ENCODE results near the gene CNTNAP2.

CNTNAP2 gene

DNA sequence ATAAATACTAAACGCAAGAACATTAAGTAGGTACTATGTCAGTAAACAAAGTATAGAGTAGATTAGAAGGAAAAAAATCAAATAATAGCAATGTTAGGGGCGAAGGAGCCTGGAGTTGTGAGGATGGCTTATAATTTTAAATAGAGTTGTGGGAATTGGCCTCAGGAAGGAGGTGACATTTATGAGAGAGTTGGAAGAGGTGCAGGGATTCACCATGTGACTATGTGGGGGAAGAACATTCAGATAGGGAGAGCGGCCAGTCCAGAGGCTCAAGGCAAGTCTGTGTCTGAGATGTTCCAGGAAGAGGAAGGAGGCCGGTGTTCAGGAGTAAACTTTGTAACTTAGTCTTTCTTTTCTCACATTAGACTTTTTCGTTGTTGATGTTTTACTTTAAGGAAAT, 1695.3 kb downstream of the CNTNAP2 start:
- DNase-seq, result no peak

DNA sequence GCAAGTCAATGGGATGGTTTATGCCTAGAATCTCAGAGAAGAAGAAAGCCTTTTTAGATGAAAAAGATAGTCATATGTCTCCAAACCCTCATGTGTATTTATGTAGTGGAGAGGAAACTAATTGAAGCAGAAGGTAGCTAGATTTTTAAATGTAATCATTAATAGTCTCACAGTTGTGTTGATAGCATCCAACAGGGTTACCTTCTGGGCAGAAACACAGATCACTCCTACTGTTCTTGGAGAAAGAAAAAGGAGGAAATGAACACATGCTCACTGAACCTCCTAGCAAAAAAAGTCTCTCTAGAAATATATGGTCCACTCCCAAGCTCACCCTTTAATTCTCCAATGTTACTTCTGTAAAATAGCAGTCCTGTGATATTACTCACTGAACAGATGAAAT, 1696.7 kb downstream of the CNTNAP2 start:
- no peak for DNase-seq

DNA sequence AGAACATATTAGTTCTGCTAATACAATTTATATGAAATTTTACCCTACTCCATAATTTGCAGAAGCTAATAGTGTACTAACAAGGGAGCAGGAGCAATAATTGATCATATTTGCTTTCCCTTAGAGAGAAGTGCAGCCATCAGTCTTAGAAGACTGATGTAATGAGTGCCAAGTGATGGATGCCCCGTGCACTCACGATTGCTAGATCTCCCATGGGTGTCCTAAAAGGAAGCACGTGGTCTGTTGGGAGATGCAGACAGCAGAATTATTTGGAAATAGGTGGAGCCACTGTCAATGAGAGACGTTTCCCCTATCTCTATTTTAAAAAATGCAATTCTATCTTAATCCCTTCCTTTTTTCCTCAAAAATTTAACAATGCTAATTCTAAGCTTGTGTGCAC, 1701.7 kb downstream of the CNTNAP2 start:
- no peak for DNase-seq

DNA sequence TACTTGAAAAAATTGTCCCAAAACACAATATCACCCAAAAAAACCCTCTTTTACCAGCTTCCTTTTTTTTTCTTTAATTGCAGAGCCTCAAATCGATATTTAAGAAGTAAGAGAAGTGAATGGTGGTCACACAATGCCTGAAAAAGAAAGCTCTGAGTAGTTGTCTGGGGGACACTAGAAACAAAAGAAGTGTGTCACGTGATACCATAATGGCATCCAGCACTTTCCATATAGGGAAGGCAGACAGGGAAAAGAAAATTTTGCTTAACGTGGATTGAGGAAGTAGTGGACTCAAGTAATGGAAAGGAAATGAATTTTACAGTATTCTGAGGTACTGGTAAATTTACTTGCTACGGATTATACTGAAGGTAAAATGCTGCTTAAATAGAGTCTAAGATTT, 1708.1 kb downstream of the CNTNAP2 start:
- no peak for DNase-seq

DNA sequence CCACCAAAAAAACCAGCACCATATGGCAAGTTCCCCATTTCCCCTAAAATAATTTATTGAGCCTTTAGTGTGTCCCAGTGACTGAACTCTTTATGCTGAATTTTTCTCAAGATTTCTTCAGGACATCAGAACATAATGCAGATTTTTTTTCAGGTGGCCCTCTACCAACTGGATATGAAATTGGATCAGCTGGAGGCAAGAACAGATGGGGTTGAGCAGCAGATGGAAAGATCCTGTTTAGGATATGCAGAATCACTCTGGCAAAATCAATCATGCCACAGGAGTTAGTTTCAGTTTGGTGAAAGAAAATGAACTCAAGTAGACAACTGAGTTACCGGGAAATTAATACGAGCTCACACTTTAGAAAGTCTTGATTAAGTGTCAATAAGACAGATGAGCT, 1712.4 kb downstream of the CNTNAP2 start:
- DNase-seq, result no peak

DNA sequence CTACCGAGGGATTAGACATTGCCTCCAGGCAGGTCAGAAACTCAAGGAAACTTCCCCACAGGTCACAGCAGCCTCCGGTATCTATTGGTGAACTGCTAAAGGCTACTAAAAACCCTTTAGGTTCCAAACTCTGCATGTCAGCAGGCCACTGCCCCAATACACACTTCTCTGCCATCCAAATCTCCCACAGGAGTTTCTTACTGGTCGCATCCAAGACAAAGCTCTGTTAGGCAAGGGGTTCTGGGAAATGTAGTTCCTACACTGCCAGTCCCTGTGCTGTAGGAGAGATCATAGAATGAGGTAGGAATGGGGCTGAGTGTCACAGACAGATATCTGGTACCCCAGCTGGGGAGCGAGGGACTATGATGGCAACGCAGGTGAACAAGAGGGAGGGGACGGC, 1717.0 kb downstream of the CNTNAP2 start:
- DNase-seq, result no peak

DNA sequence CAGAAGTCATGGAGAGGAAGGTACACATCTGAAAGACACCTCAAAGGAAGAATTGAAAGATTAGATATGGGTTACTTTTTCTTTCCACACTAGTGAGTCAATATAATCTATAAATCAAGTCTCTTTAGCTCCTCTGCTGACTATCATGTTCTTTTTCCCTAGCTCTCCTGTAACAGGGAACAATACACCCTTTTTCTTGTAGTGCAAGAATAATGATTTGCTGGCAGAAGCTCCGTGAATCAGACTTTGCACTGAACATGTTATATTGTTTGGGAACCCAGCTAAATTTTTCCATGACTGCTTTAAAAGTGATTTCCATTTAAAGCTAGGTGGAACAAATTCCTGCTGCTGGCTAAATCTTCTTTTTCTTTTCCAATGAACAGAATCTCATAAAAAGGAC, 1717.4 kb downstream of the CNTNAP2 start:
- DNase-seq, result no peak

DNA sequence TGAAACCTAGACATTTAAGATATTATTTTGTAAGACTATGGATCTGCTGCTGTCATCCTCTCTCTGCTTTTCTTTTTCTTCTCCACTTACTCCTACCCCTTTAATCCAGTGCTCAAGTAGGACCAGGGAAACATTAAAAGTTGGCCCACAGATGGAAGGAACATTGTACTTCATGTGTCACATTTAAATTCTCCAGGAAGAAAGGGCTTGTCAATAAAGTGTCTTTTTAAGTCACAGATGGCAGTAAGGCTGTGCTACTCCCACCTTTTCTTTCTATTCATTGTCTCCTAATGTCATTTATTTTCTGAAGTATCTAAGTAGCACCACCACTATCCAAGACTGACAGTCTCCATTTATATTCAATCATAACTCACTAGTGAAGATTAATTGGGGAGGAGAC, 1736.2 kb downstream of the CNTNAP2 start:
- DNase-seq, result no peak

DNA sequence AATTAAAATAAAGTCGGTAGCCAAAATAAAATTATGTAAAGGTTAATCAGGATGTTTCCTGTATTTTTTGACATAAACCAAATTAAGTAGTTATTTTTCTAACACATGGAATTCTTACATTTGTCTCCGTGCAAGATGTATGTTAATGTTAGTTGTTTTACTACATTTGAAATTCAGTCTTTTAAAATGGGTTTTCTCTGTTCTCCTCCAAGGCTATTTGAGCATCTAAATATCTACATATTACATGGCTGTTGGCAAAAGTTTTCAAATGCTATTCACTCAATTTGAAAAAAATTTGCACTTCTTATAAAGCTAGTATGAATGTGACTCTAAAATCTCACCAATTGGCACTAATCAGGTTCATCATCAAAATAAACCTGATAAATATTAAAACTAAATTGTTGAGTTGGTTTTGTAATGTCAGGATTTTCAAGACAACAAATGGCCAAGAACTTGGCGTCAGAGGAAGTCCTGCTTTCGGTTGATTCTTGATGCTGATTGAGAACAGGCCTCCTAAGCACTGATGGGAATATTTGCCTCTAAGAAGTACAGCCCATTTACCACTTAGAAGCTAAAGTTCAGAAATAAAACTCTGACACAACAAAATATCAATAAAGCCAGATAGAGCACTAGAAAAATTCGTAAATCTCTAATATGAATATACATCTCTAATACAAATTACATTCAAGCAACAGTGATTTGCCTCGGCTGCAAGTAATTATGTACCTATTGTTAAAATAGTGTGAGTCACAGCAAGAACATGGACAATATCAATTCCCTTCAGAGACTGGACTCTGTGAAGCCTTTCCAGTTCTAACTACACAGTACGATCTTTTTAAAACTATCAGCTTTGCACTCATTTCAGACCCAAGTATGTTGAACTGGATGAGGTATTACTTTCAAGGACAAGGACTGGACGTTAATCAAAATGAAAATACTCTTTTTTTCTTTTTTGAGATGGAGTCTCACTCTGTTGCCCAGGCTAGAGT, 1740.8 kb downstream of the CNTNAP2 start:
- no peak for DNase-seq

DNA sequence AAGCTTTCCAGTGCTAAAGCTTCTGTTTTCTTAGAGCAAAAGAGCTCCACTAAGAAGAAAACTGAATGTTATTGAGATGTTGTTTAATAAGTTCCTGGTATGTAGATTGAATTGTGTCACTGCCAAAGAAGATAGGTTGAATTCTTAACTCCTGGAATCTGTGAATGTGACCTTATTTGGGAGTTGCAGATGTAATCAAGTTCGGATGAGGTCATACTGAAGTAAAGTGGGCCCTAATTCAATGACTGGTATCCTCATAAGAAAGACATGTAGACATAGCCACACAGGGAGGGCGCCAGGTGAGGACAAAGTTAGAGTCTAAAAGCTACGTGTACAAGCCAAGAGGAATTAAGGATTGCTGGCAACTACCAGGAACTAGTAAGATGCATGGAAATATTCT, 1741.8 kb downstream of the CNTNAP2 start:
- no peak for DNase-seq

DNA sequence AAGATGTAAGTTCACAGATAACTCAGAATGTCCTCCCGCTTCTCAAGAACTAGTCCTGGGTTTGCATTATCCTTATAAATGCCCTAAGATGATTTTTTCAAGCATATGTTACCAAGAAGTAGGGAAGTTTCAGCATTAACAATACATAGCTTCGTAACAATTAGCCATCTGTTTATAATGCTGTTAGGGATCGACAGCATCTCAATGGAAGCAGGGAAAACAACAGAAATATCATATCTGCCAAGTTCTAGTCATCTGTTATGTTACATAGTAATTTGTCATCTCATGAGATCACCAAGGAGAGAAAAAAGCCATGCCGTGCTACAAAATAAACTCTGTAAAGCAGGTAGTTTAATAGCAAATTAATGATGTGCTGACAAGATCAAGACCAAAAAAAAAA, 1742.4 kb downstream of the CNTNAP2 start:
- no peak for DNase-seq

DNA sequence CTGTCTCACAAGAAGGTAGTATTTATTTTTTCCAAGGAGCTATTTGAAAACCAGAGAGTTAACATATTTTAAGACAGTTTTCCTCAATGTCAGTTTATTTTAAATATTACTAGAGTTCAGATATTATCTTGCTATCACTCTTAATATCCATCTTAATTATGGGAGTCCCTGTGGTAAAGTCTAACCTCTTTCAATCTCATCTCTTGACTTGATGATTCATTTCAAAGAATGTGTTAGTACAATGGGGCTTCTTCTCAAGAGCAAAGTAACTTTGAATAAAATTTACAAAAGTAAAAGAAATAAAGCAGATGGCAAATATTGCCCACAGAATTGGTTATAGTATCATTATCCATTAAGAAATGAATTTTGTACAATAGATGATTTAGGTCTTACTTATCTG, 1742.9 kb downstream of the CNTNAP2 start:
- no peak for DNase-seq

DNA sequence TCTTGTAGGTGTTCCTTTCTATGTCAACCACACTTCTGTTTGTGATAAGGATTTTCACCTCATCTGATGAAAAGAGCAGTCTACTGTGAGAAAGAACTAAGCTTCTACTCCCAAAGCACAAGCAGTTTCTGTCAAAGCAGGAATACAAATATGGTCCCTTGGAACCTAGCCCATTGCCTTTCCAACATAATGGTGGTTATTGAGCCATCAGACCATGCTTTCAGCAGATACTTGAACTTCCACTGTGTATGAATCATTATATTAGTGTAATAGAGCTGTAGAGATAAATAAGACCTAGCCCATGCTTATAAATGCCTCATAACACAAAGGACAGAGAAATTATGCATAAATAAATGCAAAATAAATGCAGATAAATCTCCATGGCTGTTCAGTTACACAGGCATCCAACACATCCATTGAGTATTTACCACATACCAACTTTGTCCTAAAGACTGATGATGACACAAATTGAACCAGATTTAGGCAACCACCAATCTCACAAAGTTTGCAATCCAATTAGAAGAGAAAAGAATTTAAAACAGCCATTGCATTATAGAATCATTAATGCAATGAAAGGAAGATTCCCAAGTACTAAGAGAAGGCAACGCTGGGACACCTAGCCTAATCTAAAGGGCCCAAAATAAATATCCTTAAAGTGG, 1744.6 kb downstream of the CNTNAP2 start:
- no peak for DNase-seq

DNA sequence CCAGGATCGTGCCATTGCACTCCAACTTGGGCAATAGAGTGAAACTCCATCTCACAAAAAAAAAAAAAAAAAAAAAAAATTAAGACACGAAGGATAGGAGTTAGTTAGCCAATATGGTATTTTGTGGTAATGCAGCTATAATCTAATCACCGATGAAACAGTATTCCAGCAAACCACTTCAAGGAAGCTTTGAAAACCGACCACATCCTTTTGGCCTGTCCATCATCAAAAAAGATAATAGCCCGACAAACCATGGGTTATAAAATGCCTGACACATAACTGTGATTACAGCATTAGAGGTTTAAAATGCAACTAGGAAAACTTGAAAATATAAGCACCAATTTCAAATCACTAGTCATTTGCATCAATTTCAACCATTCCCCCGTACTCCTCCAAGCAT, 1745.3 kb downstream of the CNTNAP2 start:
- DNase-seq, result no peak

DNA sequence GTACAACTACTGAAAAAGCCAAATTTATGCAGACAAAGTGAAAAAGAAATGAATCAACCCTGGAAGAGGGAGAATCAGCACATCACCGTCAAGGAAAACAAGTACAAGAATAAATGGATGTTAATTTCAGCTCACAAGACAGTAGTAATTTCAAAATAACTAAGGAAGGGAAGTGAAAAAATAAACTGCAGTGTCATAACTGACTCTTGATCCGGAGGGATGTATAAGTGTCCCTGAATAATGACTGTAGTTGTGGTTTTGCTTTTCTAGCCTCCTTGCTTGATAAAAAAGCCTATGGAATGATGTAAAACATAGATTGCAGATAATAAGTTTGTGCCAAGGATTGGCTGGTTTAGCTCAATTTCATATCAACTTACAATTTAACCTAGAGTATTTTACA, 1752.9 kb downstream of the CNTNAP2 start:
- no peak for DNase-seq

DNA sequence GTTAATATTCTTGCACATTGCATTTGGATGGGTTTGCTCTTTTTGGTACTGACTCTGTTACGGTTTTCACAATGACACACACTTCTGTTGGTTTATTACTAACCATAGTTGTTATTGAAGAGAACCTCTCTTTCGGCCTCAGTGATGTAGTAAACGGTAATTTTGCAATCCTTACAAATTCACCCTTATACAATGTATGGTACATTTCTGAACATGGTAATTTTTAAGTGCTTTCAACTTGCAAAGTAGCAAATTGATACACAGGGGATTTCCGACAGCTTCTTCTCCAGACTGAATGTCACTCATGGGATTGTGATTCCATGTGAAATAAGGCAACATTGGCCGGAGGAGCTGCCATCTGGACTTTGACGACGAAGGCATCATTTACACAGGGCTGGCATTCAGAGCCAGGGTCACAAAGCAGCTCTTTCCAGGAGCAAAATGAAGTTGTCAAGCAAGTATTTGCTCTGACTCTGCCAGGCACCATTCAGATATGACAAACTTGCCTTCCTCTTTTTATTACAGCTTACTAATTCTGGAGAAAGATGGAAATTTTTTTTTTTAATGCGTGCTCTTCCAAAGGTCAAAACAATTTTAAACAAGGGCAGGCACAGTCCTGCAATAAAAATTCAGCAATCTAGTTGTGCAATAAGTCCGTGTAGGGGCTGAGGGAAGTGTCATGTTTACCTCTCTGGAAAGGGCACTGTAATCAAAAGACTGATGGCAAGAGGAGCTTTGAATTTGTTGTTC, 1762.5 kb downstream of the CNTNAP2 start:
- DNase-seq, result no peak

DNA sequence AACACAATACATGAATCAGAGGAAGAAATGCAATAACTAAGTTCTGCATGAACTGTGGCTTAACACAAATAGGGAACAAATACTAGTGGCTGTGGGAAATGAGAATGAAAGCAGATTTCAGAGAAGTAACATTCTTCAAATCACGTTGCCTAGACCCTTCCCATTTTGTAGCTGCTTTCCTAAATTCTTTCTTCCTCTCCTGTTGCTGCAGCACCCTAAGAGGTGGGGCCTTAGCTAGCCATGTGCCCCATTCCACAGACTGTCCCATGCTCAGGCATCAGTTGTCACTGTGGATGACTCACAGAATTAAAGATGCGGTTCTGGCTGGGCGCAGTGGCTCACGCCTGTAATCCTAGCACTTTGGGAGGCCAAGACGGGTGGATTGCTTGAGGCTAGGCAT, 1769.3 kb downstream of the CNTNAP2 start:
- DNase-seq, result peak; percentile 0

DNA sequence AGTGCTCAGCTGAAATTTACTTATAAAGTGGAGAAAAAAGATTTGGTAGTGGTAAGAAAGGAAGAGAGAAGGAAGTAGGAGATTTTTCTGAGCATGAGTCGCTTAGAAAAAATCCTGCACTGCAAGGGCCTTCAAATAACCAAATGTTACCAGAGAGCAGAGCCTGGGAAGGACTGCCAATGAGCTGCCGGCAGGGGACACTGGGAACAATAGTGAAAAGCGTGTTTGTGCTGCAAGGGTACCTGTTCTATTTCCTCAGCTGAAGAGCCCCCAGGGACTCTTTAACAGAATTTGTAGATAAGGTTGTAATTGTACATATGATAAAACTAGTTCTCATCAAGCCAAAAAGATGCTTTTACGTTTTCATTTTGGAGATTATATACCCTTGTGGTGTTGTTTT, 1777.7 kb downstream of the CNTNAP2 start:
- no peak for DNase-seq

DNA sequence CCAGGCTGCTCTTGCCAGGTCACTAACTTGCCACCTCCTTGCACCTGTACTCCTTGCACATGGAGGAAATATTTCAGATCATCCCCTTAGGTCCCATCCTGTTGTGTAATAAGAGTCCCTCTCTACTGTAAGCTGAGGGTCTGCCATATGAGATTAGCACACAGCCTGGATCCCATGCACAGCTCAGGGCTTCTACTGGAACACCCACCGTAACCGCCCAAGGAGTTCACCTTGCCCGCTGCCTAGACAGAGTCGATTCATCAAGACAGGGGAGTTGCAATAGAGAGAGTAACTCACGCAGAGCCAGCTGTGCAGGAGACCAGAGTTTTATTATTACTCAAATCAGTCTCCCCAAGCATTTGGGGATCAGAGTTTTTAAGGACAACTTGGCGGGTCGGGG, 1779.5 kb downstream of the CNTNAP2 start:
- DNase-seq, result no peak

DNA sequence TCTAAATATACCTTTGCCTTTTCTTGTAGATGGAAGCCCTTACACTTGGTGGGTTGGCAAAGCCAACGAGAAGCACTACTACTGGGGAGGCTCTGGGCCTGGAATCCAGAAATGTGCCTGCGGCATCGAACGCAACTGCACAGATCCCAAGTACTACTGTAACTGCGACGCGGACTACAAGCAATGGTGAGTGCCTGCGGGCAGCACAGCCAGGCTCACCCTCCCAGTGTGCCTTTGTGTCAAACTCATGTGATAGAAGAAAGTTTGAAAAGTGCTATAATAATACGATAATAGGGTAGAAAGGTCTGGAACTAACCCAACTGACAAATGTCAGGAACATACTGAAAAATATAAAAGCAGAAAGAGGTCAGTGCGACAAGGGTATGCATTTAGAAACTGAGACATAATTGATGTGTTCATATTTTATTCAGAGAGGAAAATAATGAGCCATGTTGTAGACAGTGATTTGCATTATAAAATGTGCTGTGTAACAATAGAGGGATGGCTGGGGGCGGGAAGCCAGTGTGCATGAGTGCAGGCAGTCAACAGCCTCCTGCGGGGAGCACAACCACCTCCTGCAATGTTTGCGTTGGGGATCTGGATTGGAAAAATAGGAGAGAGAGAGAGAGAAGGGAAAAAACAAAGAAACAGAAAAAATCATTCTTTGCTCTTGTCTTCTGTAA, 1787.1 kb downstream of the CNTNAP2 start:
- DNase-seq, result no peak

DNA sequence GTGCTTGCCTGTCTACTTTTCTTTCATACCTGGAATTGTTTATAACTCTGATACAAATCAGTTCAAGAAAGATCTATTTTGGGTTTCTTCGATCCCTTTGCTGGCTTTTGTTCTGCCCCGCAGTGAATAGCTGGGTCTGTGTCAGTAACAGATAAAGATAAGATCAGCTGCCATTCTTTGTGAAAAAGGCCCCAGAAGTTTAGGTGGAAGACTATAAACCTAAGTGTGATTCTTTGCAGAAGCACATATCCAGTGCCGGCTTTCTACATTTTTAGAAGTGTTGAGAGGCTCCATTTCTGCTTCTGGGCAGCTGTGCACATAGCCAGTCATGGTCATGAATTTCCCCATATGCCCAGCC, 1787.6 kb downstream of the CNTNAP2 start:
- no peak for DNase-seq

DNA sequence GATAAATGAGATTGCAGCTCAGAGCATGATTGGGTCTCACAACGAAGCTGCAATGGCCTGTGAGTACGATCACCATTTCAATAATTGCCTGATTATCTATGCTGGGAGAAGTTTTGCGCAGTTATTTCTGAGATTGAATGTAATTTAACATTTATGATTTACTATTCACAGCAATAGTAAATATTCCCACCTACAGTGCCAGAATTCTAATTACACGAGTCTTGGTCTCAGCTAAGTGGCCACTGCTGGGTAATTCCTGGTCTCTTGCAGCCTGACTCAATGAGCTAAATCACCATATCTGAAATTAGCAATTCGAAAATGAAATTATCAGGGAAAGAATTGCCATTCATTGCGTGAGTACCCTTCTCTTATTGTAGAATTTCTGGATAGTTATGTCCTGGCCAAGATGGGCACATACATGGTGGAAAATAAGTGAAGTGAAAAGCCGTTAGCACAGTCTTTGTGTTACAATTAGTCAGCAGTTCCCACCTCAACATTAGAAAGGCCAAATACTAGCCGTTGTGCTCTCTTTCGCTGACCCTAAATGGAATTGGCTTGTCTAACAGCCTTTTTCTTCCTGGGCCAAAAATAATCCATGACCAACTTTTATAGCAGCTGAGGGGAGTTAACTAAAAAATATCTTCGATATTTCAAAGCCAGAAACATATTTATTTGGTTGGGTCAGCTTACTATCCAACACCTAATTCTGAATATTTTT, 1793.0 kb downstream of the CNTNAP2 start:
- DNase-seq, result no peak

DNA sequence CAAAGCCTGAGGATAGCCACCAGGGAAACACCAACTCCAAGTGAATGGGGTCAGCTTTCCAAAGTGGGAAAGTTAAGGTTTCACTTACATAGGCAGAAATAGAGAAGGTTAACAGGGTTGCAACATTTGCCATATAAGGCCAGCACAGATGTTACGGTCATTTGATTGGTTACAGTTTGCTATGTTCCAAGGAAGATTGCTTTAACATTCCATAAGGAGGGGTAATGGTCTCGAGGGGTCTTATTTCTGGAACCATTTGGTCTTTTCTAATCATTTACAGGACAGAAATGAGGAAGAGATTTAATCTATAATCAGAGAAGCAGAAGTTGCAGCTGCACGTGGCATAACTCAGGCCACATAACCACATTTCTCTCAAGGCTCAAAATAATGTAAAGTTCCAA, 1794.6 kb downstream of the CNTNAP2 start:
- DNase-seq, result no peak

Measured in CD4-positive, alpha-beta T cell treated with Interleukin-4 for 4 hours (primary cell).